H1 (cell line): Measurements from ENCODE around the gene FAM228B. TPM values are rescaled to one million over a fixed set of nuclear protein-coding genes. Genes with fewer than 3 reads are reported as not detected.
A peak's percentile ranks its signal among the peaks of the same experiment; 100 is the strongest.

Source experiments
- CTCF ChIA-PET: fragments of 300-600 bp; sonication (Branson Sonifier 250); formaldehyde crosslinking; loops from one replicate; lab custom pipeline; 2021; ENCODE audit not compliant: partially characterized antibody; lab: Charles Lee
- POLR2A ChIA-PET: fragments of 300-600 bp; sonication (Branson Sonifier 250); formaldehyde crosslinking; loops from one replicate; lab custom pipeline; 2021; ENCODE audit warnings: inconsistent platforms; ENCODE audit not compliant: partially characterized antibody; lab: Charles Lee
- DNase-seq, 2 experiments: peaks; one replicate each; pipeline versions ENCODE4 v3.0.0 to v3.0.0-alpha.2; 2010 to 2022; ENCODE audit warnings: low spot score in 2 of 2, low read depth in 1 of 2, mixed read lengths in 1 of 2
- FAIRE-seq: peaks from 2 replicates; lab custom pipeline; 2011; peaks lifted over from hg19 to GRCh38; lab: Jason Lieb, UNC
- H2AFZ ChIP-seq: 2 replicates; pipeline ENCODE4 v1.8.1; 2012; ENCODE audit warnings: low read length, inconsistent platforms
- H2AK5ac ChIP-seq: 2 replicates; pipeline ENCODE4 v1.6.1; 2013; ENCODE audit warnings: low read depth, low read length
- H2BK120ac ChIP-seq: replicated peaks from 2 replicates; pipeline ENCODE3; 2013; ENCODE audit warnings: low read depth, low read length, inconsistent platforms
- H2BK12ac ChIP-seq: 2 replicates; pipeline ENCODE4 v1.6.1; 2013; ENCODE audit warnings: low read depth, low read length
- H2BK15ac ChIP-seq: 2 replicates; pipeline ENCODE4 v1.6.1; 2013; ENCODE audit warnings: low read length
- H2BK20ac ChIP-seq: 2 replicates; pipeline ENCODE4 v1.6.1; 2013; ENCODE audit warnings: low read length
- H2BK5ac ChIP-seq: 2 replicates; pipeline ENCODE4 v1.6.1; 2013; ENCODE audit warnings: low read depth, low read length
- H3K14ac ChIP-seq: 2 replicates; pipeline ENCODE4 v1.6.1; 2013; ENCODE audit warnings: inconsistent platforms; ENCODE audit not compliant: insufficient read length
- H3K18ac ChIP-seq: 2 replicates; pipeline ENCODE4 v1.6.1; 2013; ENCODE audit warnings: low read length; ENCODE audit errors: extremely low read depth
- H3K23ac ChIP-seq: 2 replicates; pipeline ENCODE4 v1.6.1; 2013; ENCODE audit warnings: inconsistent platforms; ENCODE audit not compliant: insufficient read length
- H3K23me2 ChIP-seq: 2 replicates; pipeline ENCODE4 v1.6.1; 2013; ENCODE audit warnings: low read depth, low read length
- H3K27ac ChIP-seq: 2 replicates; pipeline ENCODE4 v1.6.1; 2011; ENCODE audit warnings: low read depth, low read length, inconsistent platforms
- H3K27me3 ChIP-seq, 4 experiments: replicated peaks in 1 of 4; 1 replicate in 1 of 4; 2 replicates in 3 of 4; pipeline versions ENCODE4 v1.6.1 to v1.8.1; 2011 to 2013; ENCODE audit warnings: low read length in 3 of 4, mild to moderate bottlenecking in 3 of 4, inconsistent platforms in 2 of 4, mixed read lengths in 2 of 4, moderate library complexity in 1 of 4; ENCODE audit not compliant: control insufficient read depth in 3 of 4, insufficient read depth in 3 of 4; ENCODE audit errors: extremely low read depth in 1 of 4
- H3K36me3 ChIP-seq, 4 experiments: 2 replicates each; pipeline versions ENCODE4 v1.6.1 to v1.8.1; 2011 to 2013; ENCODE audit warnings: mild to moderate bottlenecking in 4 of 4, low read length in 3 of 4, moderate library complexity in 2 of 4, control low read depth in 1 of 4, inconsistent platforms in 1 of 4; ENCODE audit not compliant: insufficient read depth in 4 of 4, control insufficient read depth in 2 of 4
- H3K4ac ChIP-seq: replicated peaks from 2 replicates; pipeline ENCODE3; 2013; ENCODE audit warnings: low read length, low read depth, mixed read lengths, inconsistent platforms; ENCODE audit not compliant: insufficient read length
- H3K4me1 ChIP-seq, 4 experiments: replicated peaks in 1 of 4; 1 replicate in 1 of 4; 2 replicates in 3 of 4; pipeline versions ENCODE4 v1.6.1 to v1.8.1; 2011 to 2013; ENCODE audit warnings: low read length in 3 of 4, inconsistent platforms in 2 of 4, mixed read lengths in 1 of 4; ENCODE audit not compliant: insufficient read depth in 4 of 4, control insufficient read depth in 3 of 4
- H3K4me2 ChIP-seq, 2 experiments: 2 replicates each; pipeline versions ENCODE4 v1.6.1 to v1.8.1; 2011 to 2013; ENCODE audit warnings: low read depth in 2 of 2, low read length in 2 of 2, control low read depth in 1 of 2, inconsistent platforms in 1 of 2, mild to moderate bottlenecking in 1 of 2; ENCODE audit not compliant: insufficient read depth in 1 of 2
- H3K4me3 ChIP-seq, 4 experiments: fragments of 200-600, 300-600 bp in 1 of 4; sonication (generic), shearing (Covaris generic), sonication (Bioruptor Twin) in 1 of 4; 2 replicates each; pipeline versions ENCODE4 v1.5.1 to v1.8.1; 2011 to 2016; ENCODE audit warnings: low read length in 4 of 4, low read depth in 3 of 4, control low read depth in 2 of 4, inconsistent platforms in 2 of 4, mild to moderate bottlenecking in 2 of 4, mixed read lengths in 1 of 4, moderate library complexity in 1 of 4; ENCODE audit not compliant: insufficient read depth in 2 of 4; ENCODE audit errors: extremely low read depth in 1 of 4
- H3K56ac ChIP-seq: replicated peaks from 2 replicates; pipeline ENCODE3; 2013; ENCODE audit warnings: low read depth, mild to moderate bottlenecking, mixed read lengths, low read length, inconsistent platforms; ENCODE audit not compliant: insufficient read length
- H3K79me1 ChIP-seq: 2 replicates; pipeline ENCODE4 v1.6.1; 2013; ENCODE audit warnings: low read depth, low read length, control low read depth
- H3K79me2 ChIP-seq, 2 experiments: 2 replicates each; pipeline versions ENCODE4 v1.6.1 to v1.8.1; 2012 to 2013; ENCODE audit warnings: low read length in 2 of 2, mild to moderate bottlenecking in 2 of 2, inconsistent platforms in 1 of 2; ENCODE audit not compliant: insufficient read depth in 2 of 2, control insufficient read depth in 1 of 2
- H3K9ac ChIP-seq, 4 experiments: replicated peaks in 1 of 4; 1 replicate in 1 of 4; 2 replicates in 3 of 4; pipeline versions ENCODE4 v1.6.1 to v1.8.1; 2011 to 2013; ENCODE audit warnings: low read depth in 3 of 4, low read length in 3 of 4, control low read depth in 2 of 4, mild to moderate bottlenecking in 2 of 4, moderate library complexity in 2 of 4, inconsistent platforms in 1 of 4; ENCODE audit errors: extremely low read depth in 1 of 4
- H3K9me3 ChIP-seq, 2 experiments: 2 replicates each; pipeline versions ENCODE4 v1.6.1 to v1.8.1; 2012 to 2013; ENCODE audit warnings: mild to moderate bottlenecking in 2 of 2, moderate library complexity in 2 of 2, control low read depth in 1 of 2, inconsistent platforms in 1 of 2, low read depth in 1 of 2, low read length in 1 of 2, mixed read lengths in 1 of 2; ENCODE audit not compliant: insufficient read depth in 2 of 2
- H4K20me1 ChIP-seq, 2 experiments: replicated peaks in 1 of 2; 2 replicates each; pipeline versions ENCODE3 to v1.8.1; 2011 to 2013; ENCODE audit warnings: inconsistent platforms in 2 of 2, low read length in 2 of 2, mild to moderate bottlenecking in 1 of 2; ENCODE audit not compliant: insufficient read depth in 2 of 2, control insufficient read depth in 1 of 2
- H4K5ac ChIP-seq: 2 replicates; pipeline ENCODE4 v1.6.1; 2013; ENCODE audit warnings: low read length, low read depth, mixed read lengths, inconsistent platforms; ENCODE audit not compliant: insufficient read length
- H4K8ac ChIP-seq: 2 replicates; pipeline ENCODE4 v1.8.0; 2013; ENCODE audit warnings: mild to moderate bottlenecking, moderate library complexity, low read length, inconsistent platforms; ENCODE audit not compliant: insufficient read depth; ENCODE audit errors: extremely low read depth
- H4K91ac ChIP-seq: replicated peaks from 2 replicates; pipeline ENCODE3; 2013; ENCODE audit warnings: low read length, mixed read lengths, inconsistent platforms; ENCODE audit not compliant: insufficient read length
- KDM1A ChIP-seq: fragments of 200-600, 300-600 bp; sonication (generic); IDR thresholded peaks from 2 replicates; pipeline ENCODE4 v1.7.1; 2016; ENCODE audit warnings: mild to moderate bottlenecking, low read length, borderline replicate concordance
- POLR2AphosphoS5 ChIP-seq: IDR thresholded peaks from 2 replicates; pipeline ENCODE4 v1.6.1; 2011; ENCODE audit warnings: low read depth, low read length
- SIN3A ChIP-seq, 2 experiments: IDR thresholded peaks in 1 of 2; conservative IDR thresholded peaks in 1 of 2; 2 replicates each; pipeline ENCODE4 v1.6.1; 2011 to 2012; ENCODE audit warnings: low read length in 2 of 2, improper control_type of control experiment in 1 of 2, low read depth in 1 of 2, mild to moderate bottlenecking in 1 of 2
- TAF7 ChIP-seq: optimal IDR thresholded peaks from 2 replicates; pipeline ENCODE3; 2011; ENCODE audit warnings: low read depth, mild to moderate bottlenecking, inconsistent platforms, low read length, moderate library complexity, borderline replicate concordance
- WGBS, 2 experiments: shearing (Covaris generic) in 1 of 2; methylation state at CpG; one replicate each; pipeline versions ENCODE4 v1.1.6 to v1.1.7; 2013 to 2015; ENCODE audit warnings: low lambda C conversion rate in 2 of 2, mixed read lengths in 2 of 2, inconsistent platforms in 1 of 2, low coverage in 1 of 2, missing lambda C conversion rate in 1 of 2; ENCODE audit not compliant: insufficient replicate concordance in 2 of 2, insufficient coverage in 1 of 2, insufficient read length in 1 of 2; ENCODE audit errors: extremely low coverage in 1 of 2, missing lambda C conversion rate in 1 of 2; 5-methylcytosine and 5-hydroxymethylcytosine counted together
- polyA plus RNA-seq, 7 experiments: library from polyadenylated mRNA; depleted of rRNA in 3 of 7; stranded (reverse) in 5 of 7; unstranded in 2 of 7; fragments of >200 nt in 5 of 7; fragments of 200-250 nt in 2 of 7; gene quantifications; 1 replicate in 5 of 7; 2 replicates in 1 of 7; 4 replicates in 1 of 7; pipeline versions ENCODE4 v1.2.1 to v1.2.3, GENCODE V29; 2011 to 2013; ENCODE audit warnings: missing spikeins in 2 of 7, mixed read lengths in 2 of 7
- total RNA-seq: library from RNA; stranded (reverse); fragmentation: NEBNext Ultra II Directional; extraction: Animal tissue kit (Norgen Biotek cat#: 25700); gene quantifications from 2 replicates; pipeline ENCODE4 v1.2.1, GENCODE V29; 2021
- TF ChIP-seq, protein P1 (sequence below), 3 experiments: IDR thresholded peaks; 1 replicate in 2 of 3; 2 replicates in 1 of 3; pipeline versions ENCODE4 v1.5.1 to v1.6.1; 2011; ENCODE audit warnings: low read length in 3 of 3, mild to moderate bottlenecking in 3 of 3, inconsistent platforms in 2 of 3, low read depth in 1 of 3, moderate library complexity in 1 of 3; ENCODE audit not compliant: insufficient read depth in 1 of 3; ENCODE audit errors: control extremely low read depth in 1 of 3
- TF ChIP-seq, protein P2 (sequence below): IDR thresholded peaks from 2 replicates; pipeline ENCODE4 v1.6.1; 2011; ENCODE audit warnings: low read length, improper control_type of control experiment

The FAM228B gene
- total and polyA plus RNA-seq, 2 of the 8 experiments (the other 6 are each of a cell fraction or from before 2014, with no cell fraction given), result 1.4 to 3.2 TPM

DNA sequence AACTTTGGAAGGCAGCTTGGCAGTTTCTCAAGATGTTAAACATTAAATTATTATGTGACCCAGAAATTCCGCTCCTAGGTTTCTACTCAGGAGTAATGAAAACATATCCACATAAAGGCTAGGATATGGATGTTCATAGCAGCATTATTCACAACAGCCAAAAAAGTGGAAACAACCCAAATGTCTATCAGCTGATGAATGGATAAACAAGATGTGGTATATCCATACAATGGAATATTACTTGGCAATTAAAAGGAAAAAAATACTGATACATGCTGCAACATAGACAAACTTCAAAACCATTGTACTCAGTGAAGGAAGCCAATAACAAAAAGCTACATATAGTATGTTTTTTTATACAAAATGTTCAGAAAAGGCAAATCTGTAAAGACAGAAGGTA lies 39.2 kb downstream of the FAM228B start:
- Histone ChIP-seq H3K4me1 (no peaks in the 10 kb centered on the region; a peak in 1 of 7 replicates), H2BK12ac (no peak overlapping the region), H4K91ac (no peak overlapping the region), H3K56ac (no peak overlapping the region), H2BK5ac (no peak overlapping the region), H4K8ac (no peak overlapping the region), H3K18ac (no peak overlapping the region), H2BK20ac (no peak overlapping the region), H4K20me1 (no peaks in the 10 kb centered on the region), H3K23me2 (no peaks in the 10 kb centered on the region), H3K9me3 (no peaks in the 10 kb centered on the region), H2AK5ac (no peak overlapping the region), H2BK120ac (no peak overlapping the region), H3K27ac (no peak overlapping the region), H4K5ac (no peak overlapping the region), H3K79me2 (no peaks in the 10 kb centered on the region), H3K79me1 (no peaks in the 10 kb centered on the region), H2BK15ac (no peak overlapping the region), H3K4ac (no peak overlapping the region), H3K23ac (no peak overlapping the region), H3K4me3 (no peak overlapping the region), H3K4me2 (no peak overlapping the region), H2AFZ (no peak overlapping the region), H3K9ac (no peak overlapping the region), H3K27me3 (no peaks in the 10 kb centered on the region), H3K36me3 (no peaks in the 10 kb centered on the region), H3K14ac (no peak overlapping the region)
- WGBS, 2 experiments, result 92% methylated on average over 1 of the region's 1 CpG; no CpG with 5 or more reads in 1 of the 2 experiments
- DNase-seq (no peak), FAIRE-seq (no peak)
- ChIA-PET POLR2A (no interaction called here), CTCF (interaction anchor here (0.6 to 3.1 kb wide), 6 partner anchors 9 to 358 kb away, joined by 3 to 16 read pairs (median 4); partner anchors contain the start of gene TP53I3)
- TF ChIP-seq KDM1A (0 out of 2 replicates have a peak, but pooled peaks have one; percentile 55), SIN3A (conservative IDR thresholded peaks at IDR 0.05 in 1 of 2, IDR thresholded peaks at IDR 0.05 in 1 of 2; ENCODE audit: low read depth in 1 of 2, low read length in 2 of 2) (no peak), TAF7 (no peak), POLR2AphosphoS5 (no peak)
- TF ChIP-seq, protein P1, sequence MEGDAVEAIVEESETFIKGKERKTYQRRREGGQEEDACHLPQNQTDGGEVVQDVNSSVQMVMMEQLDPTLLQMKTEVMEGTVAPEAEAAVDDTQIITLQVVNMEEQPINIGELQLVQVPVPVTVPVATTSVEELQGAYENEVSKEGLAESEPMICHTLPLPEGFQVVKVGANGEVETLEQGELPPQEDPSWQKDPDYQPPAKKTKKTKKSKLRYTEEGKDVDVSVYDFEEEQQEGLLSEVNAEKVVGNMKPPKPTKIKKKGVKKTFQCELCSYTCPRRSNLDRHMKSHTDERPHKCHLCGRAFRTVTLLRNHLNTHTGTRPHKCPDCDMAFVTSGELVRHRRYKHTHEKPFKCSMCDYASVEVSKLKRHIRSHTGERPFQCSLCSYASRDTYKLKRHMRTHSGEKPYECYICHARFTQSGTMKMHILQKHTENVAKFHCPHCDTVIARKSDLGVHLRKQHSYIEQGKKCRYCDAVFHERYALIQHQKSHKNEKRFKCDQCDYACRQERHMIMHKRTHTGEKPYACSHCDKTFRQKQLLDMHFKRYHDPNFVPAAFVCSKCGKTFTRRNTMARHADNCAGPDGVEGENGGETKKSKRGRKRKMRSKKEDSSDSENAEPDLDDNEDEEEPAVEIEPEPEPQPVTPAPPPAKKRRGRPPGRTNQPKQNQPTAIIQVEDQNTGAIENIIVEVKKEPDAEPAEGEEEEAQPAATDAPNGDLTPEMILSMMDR (IDR thresholded peaks at IDR 0.05; ENCODE audit: control extremely low read depth in 1 of 3, insufficient read depth in 1 of 3, low read depth in 1 of 3, low read length in 3 of 3), result no peak
- TF ChIP-seq, protein P2, sequence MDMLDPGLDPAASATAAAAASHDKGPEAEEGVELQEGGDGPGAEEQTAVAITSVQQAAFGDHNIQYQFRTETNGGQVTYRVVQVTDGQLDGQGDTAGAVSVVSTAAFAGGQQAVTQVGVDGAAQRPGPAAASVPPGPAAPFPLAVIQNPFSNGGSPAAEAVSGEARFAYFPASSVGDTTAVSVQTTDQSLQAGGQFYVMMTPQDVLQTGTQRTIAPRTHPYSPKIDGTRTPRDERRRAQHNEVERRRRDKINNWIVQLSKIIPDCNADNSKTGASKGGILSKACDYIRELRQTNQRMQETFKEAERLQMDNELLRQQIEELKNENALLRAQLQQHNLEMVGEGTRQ, result no peak
